ENCODE measurements around the gene COX8A. TPM values are rescaled to one million over a fixed set of nuclear protein-coding genes. Genes with fewer than 3 reads are reported as not detected.

The COX8A gene
- total and polyA plus RNA-seq, 9 of the 15 experiments (the other 6 are each of a cell fraction or from before 2014, with no cell fraction given) = 274 to 1,206 (median 526) TPM

DNA sequence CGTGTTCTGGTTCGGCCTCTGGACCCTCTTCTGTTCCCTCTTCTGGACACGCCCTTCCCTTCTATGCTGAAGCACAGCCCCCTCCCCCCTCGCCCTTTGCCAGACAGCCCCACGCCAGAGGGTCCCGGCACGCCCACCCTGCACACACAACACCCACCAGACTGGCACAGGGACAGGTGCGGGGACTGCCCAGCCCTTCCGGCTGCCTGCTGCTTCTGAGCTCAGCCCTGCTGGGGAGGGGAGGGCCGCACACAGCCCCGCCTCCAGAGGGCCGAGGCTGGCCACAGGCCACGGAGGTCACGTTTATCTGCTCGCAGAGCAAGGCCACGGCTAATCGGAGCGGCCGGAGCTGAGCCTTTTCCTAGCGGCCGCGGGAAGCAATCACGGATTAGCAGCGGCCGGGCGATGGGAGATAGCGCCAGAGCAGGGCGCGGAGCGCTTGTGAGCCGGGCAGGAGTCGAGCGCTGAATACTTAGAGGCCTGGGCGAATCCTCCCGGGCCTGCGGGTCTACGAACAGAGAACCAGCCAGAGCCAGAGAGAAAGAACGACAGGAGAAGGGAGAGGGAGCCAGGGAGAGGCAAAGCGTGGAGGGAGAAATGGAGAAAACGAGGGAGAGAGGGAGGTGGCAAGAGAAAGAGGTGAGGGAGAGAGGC lies 33.3 kb downstream of the COX8A start (continued):
- no peak for TF ChIP-seq CUX1 (CRISPR knock-in tag; IDR thresholded peaks at IDR 0.05)
- peak; percentile 73 for TF ChIP-seq DACH1 (IDR thresholded peaks at IDR 0.05; ENCODE audit: partially characterized antibody)
- TF ChIP-seq MCM5 (IDR thresholded peaks at IDR 0.05; ENCODE audit: low read depth) = no peak
- TF ChIP-seq NONO (IDR thresholded peaks at IDR 0.05; ENCODE audit: low read depth in 2 of 2, low read length in 1 of 2) = peak in 1 of 2 experiments; percentile 89; a peak in 2 of 4 replicates
- TF ChIP-seq BCL6 (CRISPR knock-in tag; IDR thresholded peaks at IDR 0.05) = no peak
- no peak for TF ChIP-seq ELK1 (CRISPR knock-in tag; IDR thresholded peaks at IDR 0.05)
- peak; percentile 32; the same call in 1 of the 2 replicates for TF ChIP-seq REST (IDR thresholded peaks at IDR 0.05; ENCODE audit: borderline replicate concordance)
- no peak for TF ChIP-seq REST (CRISPR knock-in tag; IDR thresholded peaks at IDR 0.05; ENCODE audit: low read depth)
- peak; percentile 78 to 82 for TF ChIP-seq TRIM24 (IDR thresholded peaks at IDR 0.05)
- TF ChIP-seq ZBTB43 (CRISPR knock-in tag; IDR thresholded peaks at IDR 0.05) = no peak
- TF ChIP-seq ESRRB (CRISPR knock-in tag; IDR thresholded peaks at IDR 0.05; ENCODE audit: borderline replicate concordance) = no peak
- no peak for TF ChIP-seq FOXA1 (IDR thresholded peaks at IDR 0.05; ENCODE audit: borderline replicate concordance)

Data from K562 (cell line).